Measurements from ENCODE around the gene RSAD1.
A peak's percentile ranks its signal among the peaks of the same experiment; 100 is the strongest.

RSAD1 gene

GRCh38 chr17:50478391-50479381 is at the start of gene RSAD1:
TSS of gene RSAD1 (plus strand) at chr17:50478860. CDS start at chr17:50478885, 25 bp downstream.
- peak; percentile 94 for DNase-seq

GRCh38 chr17:50429793-50430192 is 48.9 kb upstream of the RSAD1 start:
- DNase-seq = no peak

GRCh38 chr17:50430821-50431618 is 47.6 kb upstream of the RSAD1 start:
- no peak for DNase-seq

GRCh38 chr17:50432125-50432762 is 46.4 kb upstream of the RSAD1 start:
- no peak for DNase-seq

GRCh38 chr17:50437409-50437808 is 41.3 kb upstream of the RSAD1 start:
- no peak for DNase-seq

- no peak for DNase-seq
Measured at GRCh38 chr17:50439008-50439407, 39.7 kb upstream of the RSAD1 start.

GRCh38 chr17:50440172-50440837 is 38.4 kb upstream of the RSAD1 start:
- DNase-seq = no peak

- no peak for DNase-seq
Measured at GRCh38 chr17:50440838-50441829, 37.5 kb upstream of the RSAD1 start.

- no peak for DNase-seq
Measured at GRCh38 chr17:50443505-50443974, 35.1 kb upstream of the RSAD1 start.

GRCh38 chr17:50444841-50445715 is 33.6 kb upstream of the RSAD1 start:
- no peak for DNase-seq

- DNase-seq = no peak
Measured at GRCh38 chr17:50445730-50446325, 32.8 kb upstream of the RSAD1 start.

GRCh38 chr17:50447870-50448595 is 30.6 kb upstream of the RSAD1 start:
- no peak for DNase-seq

- DNase-seq = no peak
Measured at GRCh38 chr17:50448643-50449042, 30.0 kb upstream of the RSAD1 start.

- DNase-seq = no peak
Measured at GRCh38 chr17:50451943-50452629, 26.6 kb upstream of the RSAD1 start.

- DNase-seq = no peak
Measured at GRCh38 chr17:50452630-50453300, 25.9 kb upstream of the RSAD1 start.

- no peak for DNase-seq
Measured at GRCh38 chr17:50453901-50454300, 24.8 kb upstream of the RSAD1 start.

- no peak for DNase-seq
Measured at GRCh38 chr17:50457621-50458020, 21.0 kb upstream of the RSAD1 start.

- no peak for DNase-seq
Measured at GRCh38 chr17:50458270-50458669, 20.4 kb upstream of the RSAD1 start.

Measured in activated effector memory CD4-positive, alpha-beta T cell treated with anti-CD3 and anti-CD28 coated beads, Interleukin-2, amount 50 U/mL, for 16 hours (primary cell).